SK-N-SH treated with all-trans-retinoic acid at 6 μM for 48 hours (cell line): ENCODE measurements around the gene DYRK3.
A peak's percentile ranks its signal among the peaks of the same experiment; 100 is the strongest.

Experiments
- ATAC-seq: fragments of 200-7000 bp; cut with Tn5 transposase; 3 replicates; pipeline ENCODE4 v1.9.1; 2020; ENCODE audit warnings: mild to moderate bottlenecking, moderate library complexity
- CREB5 ChIP-seq: fragments of 250-450 bp; sonication (Bioruptor Pico); IDR thresholded peaks from 2 replicates; pipeline ENCODE4 v1.5.1; 2020; ENCODE audit warnings: low read depth, mild to moderate bottlenecking, moderate library complexity
- CSDC2 ChIP-seq: fragments of 250-450 bp; sonication (Bioruptor Pico); IDR thresholded peaks from 2 replicates; pipeline ENCODE4 v1.5.0; 2020; ENCODE audit warnings: mild to moderate bottlenecking, moderate library complexity
- CSRNP3 ChIP-seq: fragments of 250-450 bp; sonication (Bioruptor Pico); IDR thresholded peaks from 2 replicates; pipeline ENCODE4 v1.5.1; 2021; ENCODE audit warnings: mild to moderate bottlenecking, moderate library complexity
- ESRRG ChIP-seq: fragments of 250-450 bp; sonication (Bioruptor Pico); IDR thresholded peaks from 2 replicates; pipeline ENCODE4 v1.6.1; 2021; ENCODE audit warnings: mild to moderate bottlenecking
- GLIS3 ChIP-seq: fragments of 250-450 bp; sonication (Bioruptor Pico); IDR thresholded peaks from 2 replicates; pipeline ENCODE4 v1.5.0; 2020; ENCODE audit warnings: mild to moderate bottlenecking, moderate library complexity
- OSR1 ChIP-seq: fragments of 250-450 bp; sonication (Bioruptor Pico); IDR thresholded peaks from 2 replicates; pipeline ENCODE4 v1.8.0; 2022; ENCODE audit warnings: moderate library complexity, mild to moderate bottlenecking, inconsistent platforms
- POU6F1 ChIP-seq: fragments of 250-450 bp; sonication (Bioruptor Pico); IDR thresholded peaks from 2 replicates; pipeline ENCODE4 v1.8.0; 2021; ENCODE audit warnings: low read depth, mild to moderate bottlenecking, moderate library complexity, borderline replicate concordance
- RARB ChIP-seq: fragments of 250-450 bp; sonication (Bioruptor Pico); IDR thresholded peaks from 2 replicates; pipeline ENCODE4 v1.8.0; 2021; ENCODE audit warnings: mild to moderate bottlenecking, moderate library complexity
- SNAI2 ChIP-seq: fragments of 250-450 bp; sonication (Bioruptor Pico); IDR thresholded peaks from 2 replicates; pipeline ENCODE4 v1.5.0; 2020; ENCODE audit warnings: mild to moderate bottlenecking, moderate library complexity
- TCF4 ChIP-seq: fragments of 250-450 bp; sonication (Bioruptor Pico); IDR thresholded peaks from 2 replicates; pipeline ENCODE4 v1.8.0; 2021; ENCODE audit warnings: mild to moderate bottlenecking, moderate library complexity, borderline replicate concordance
- TOX ChIP-seq: fragments of 250-450 bp; sonication (Bioruptor Pico); IDR thresholded peaks from 2 replicates; pipeline ENCODE4 v1.8.0; 2021; ENCODE audit warnings: mild to moderate bottlenecking, moderate library complexity, borderline replicate concordance
- TSHZ2 ChIP-seq: fragments of 250-450 bp; sonication (Bioruptor Pico); IDR thresholded peaks from 2 replicates; pipeline ENCODE4 v1.5.0; 2020; ENCODE audit warnings: mild to moderate bottlenecking, moderate library complexity
- ZC3H10 ChIP-seq: fragments of 250-450 bp; sonication (Bioruptor Pico); IDR thresholded peaks from 2 replicates; pipeline ENCODE4 v1.5.1; 2021; ENCODE audit warnings: mild to moderate bottlenecking, moderate library complexity
- ZNF565 ChIP-seq: fragments of 450-650 bp; formaldehyde crosslinking; conservative IDR thresholded peaks from 2 replicates; pipeline ENCODE4 v1.5.0; 2020; ENCODE audit warnings: low read depth, mild to moderate bottlenecking, moderate library complexity
- ZNF70 ChIP-seq: fragments of 450-650 bp; formaldehyde crosslinking; IDR thresholded peaks from 2 replicates; pipeline ENCODE4 v1.5.0; 2020; ENCODE audit warnings: mild to moderate bottlenecking, moderate library complexity
- ZNF8 ChIP-seq: fragments of 450-650 bp; formaldehyde crosslinking; IDR thresholded peaks from 2 replicates; pipeline ENCODE4 v1.5.0; 2020; ENCODE audit warnings: mild to moderate bottlenecking, moderate library complexity
- TF ChIP-seq, protein P1 (sequence below): fragments of 250-450 bp; sonication (Bioruptor Pico); IDR thresholded peaks from 2 replicates; pipeline ENCODE4 v1.8.0; 2020; ENCODE audit warnings: mild to moderate bottlenecking, moderate library complexity, borderline replicate concordance

The DYRK3 gene

DNA sequence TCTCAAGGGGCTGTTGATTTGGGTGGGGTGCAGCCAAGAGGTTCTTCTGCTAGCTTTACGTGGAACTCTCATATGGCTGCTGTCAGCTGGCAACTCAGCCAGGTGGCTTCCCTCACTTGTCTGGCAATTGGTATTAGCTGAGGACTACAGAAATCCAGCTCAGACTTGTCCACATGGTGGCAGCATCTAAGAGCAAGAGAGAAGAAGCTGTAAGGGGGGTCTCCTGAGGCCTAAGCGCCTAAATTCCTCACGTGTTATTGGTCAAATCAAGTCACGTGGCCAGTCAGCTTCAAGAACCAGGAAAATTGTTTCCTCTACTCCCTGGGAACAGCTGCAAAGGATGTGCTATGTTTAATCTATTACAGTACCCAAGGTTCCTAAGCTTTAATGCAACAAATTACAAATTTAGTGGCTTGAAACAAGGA, 4.2 kb upstream of the DYRK3 start:
- peak; percentile 23; the same call in 2 of the 3 replicates for ATAC-seq
- TF ChIP-seq RARB (no peak), ZNF8 (CRISPR knock-in tag) (no peak), GLIS3 (no peak), ESRRG (CRISPR knock-in tag) (no peak), ZC3H10 (no peak), CSDC2 (CRISPR knock-in tag) (no peak), CREB5 (CRISPR knock-in tag) (no peak), CSRNP3 (CRISPR knock-in tag) (no peak), TSHZ2 (no peak), TCF4 (CRISPR knock-in tag) (no peak), POU6F1 (no peak)
- TF ChIP-seq, protein P1, sequence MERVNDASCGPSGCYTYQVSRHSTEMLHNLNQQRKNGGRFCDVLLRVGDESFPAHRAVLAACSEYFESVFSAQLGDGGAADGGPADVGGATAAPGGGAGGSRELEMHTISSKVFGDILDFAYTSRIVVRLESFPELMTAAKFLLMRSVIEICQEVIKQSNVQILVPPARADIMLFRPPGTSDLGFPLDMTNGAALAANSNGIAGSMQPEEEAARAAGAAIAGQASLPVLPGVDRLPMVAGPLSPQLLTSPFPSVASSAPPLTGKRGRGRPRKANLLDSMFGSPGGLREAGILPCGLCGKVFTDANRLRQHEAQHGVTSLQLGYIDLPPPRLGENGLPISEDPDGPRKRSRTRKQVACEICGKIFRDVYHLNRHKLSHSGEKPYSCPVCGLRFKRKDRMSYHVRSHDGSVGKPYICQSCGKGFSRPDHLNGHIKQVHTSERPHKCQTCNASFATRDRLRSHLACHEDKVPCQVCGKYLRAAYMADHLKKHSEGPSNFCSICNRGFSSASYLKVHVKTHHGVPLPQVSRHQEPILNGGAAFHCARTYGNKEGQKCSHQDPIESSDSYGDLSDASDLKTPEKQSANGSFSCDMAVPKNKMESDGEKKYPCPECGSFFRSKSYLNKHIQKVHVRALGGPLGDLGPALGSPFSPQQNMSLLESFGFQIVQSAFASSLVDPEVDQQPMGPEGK (CRISPR knock-in tag), result no peak

GRCh38 chr1:206633708-206634121, 1.6 kb upstream of the DYRK3 start:
- no peak for TF ChIP-seq ZNF565 (CRISPR knock-in tag)
- no peak for TF ChIP-seq SNAI2 (CRISPR knock-in tag)
- TF ChIP-seq, all 23 proteins: peak for 0
- no peak for ATAC-seq

DNA sequence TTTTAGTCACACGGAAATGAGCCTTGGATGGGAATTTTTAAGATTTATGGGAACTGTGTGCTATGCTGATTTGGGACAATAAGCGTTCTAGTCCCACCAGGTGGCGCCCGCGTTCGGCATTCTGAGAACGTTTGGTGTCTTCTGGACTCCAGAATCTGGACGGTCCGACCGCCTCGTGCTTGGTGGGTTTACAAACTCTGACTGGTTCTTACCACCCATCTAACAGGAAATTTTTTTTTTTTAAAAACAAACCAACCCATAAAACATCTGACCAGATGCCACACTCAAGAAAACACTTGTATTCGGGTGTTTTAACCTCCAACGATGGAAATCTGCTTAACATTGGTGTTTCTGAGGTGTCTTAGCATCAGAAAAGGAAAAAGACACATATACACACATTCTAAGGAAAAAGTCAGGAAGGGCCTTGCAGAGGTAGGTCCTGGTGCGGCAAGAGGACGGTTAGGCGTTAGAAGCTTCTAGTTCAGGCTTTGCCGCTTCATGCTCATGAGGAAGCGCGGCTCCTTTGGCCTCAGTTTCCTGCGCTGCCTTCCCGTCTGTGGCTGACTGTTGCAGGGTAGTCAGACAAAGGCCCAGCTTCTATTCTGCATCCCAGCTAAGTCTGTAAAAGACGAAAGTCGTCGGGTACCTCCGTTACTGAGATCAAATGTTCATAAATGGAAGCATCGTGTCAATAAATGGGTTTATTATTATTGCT, 814 bp upstream of the DYRK3 start:
- peak; percentile 64 for ATAC-seq
- TF ChIP-seq TOX (CRISPR knock-in tag) (0 out of 2 replicates have a peak, but pooled peaks have one; percentile 34), ZNF8 (CRISPR knock-in tag) (no peak), OSR1 (CRISPR knock-in tag) (0 out of 2 replicates have a peak, but pooled peaks have one; percentile 27)

GRCh38 chr1:206635978-206636345, 626 bp downstream of the DYRK3 start:
- ATAC-seq, result peak; percentile 37
- TF ChIP-seq ZNF70 (CRISPR knock-in tag) (no peak), CREB5 (CRISPR knock-in tag) (no peak)
